ENCODE data around the gene VIPR1.

VIPR1 gene

DNA sequence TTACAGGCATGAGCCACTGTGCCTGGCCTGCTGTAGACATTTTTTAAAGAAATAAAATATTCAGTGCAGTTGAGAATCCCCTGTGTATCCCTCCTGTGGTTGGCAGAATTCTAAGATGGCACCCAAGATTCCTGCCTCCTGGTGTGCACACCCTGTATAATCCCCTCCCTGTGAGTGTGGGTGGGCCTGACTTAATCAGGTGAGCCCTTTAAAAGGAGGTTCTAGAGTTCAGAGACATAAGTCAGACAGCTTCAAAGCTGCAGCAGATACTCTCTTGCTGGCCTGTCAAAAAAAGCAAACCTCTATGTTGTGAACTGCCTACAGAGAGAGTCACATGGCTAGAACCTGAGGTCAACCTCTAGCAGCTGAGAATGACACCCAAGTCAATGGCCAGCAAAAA lies 7.0 kb upstream of the VIPR1 start:
- no peaks in the 10 kb centered on the region for H3K79me2 ChIP-seq (ENCODE audit: insufficient read depth, low read depth)
- no peak overlapping the region for H2AFZ ChIP-seq (ENCODE audit: low read depth)
- H3K4me2 ChIP-seq, result no peak overlapping the region
- H3K27me3 ChIP-seq (ENCODE audit: insufficient read depth, low read depth), result no peaks in the 10 kb centered on the region
- no peaks in the 10 kb centered on the region for H3K36me3 ChIP-seq (ENCODE audit: insufficient read depth)
- H3K9ac ChIP-seq, result no peak overlapping the region
- H3K4me1 ChIP-seq (ENCODE audit: low read depth, poor library complexity, severe bottlenecking), result no peaks in the 10 kb centered on the region
- no peak overlapping the region for H3K27ac ChIP-seq
- TF ChIP-seq, protein P1, sequence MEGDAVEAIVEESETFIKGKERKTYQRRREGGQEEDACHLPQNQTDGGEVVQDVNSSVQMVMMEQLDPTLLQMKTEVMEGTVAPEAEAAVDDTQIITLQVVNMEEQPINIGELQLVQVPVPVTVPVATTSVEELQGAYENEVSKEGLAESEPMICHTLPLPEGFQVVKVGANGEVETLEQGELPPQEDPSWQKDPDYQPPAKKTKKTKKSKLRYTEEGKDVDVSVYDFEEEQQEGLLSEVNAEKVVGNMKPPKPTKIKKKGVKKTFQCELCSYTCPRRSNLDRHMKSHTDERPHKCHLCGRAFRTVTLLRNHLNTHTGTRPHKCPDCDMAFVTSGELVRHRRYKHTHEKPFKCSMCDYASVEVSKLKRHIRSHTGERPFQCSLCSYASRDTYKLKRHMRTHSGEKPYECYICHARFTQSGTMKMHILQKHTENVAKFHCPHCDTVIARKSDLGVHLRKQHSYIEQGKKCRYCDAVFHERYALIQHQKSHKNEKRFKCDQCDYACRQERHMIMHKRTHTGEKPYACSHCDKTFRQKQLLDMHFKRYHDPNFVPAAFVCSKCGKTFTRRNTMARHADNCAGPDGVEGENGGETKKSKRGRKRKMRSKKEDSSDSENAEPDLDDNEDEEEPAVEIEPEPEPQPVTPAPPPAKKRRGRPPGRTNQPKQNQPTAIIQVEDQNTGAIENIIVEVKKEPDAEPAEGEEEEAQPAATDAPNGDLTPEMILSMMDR (conservative IDR thresholded peaks at IDR 0.05; ENCODE audit: low read depth, low read length), result no peak
- no peaks in the 10 kb centered on the region for H4K20me1 ChIP-seq (ENCODE audit: insufficient read depth)
- no peak overlapping the region for H3K4me3 ChIP-seq (IDR thresholded peaks at IDR 0.05; ENCODE audit: insufficient read depth, low read depth, low read length)

DNA sequence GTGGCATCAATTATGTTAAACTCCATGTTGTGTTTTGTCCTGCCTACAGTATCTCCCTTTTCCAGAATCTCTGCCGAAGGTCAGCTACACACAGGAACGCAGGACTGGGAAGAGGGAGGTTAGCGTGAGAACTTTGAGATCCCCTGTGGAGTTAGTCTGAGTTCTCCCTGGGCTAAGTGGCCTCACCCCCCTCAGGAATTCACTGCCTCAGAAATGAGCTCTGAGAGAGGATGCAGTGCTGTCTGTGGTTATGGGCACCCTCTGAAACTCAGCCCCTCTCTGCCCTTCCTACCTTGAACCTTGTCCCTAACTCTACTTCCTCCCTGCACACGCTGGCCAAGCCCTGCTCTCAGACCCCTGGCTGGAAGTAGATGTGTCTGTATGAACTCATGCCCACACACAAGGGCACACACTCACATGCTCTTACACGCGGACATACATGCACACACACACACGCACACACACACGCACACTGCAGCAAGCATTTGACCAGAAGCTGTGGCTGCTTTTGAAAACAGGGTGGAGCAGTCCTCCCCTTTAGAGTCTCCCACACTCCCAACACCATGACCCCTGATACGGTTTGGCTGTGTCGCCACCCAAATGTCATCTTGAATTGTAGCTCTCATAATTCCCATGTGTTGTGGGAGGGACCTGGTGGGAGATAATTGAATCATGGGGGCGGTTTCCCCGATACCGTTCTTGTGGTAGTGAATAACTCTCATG lies 5.3 kb upstream of the VIPR1 start:
- no peak overlapping the region for H3K9ac ChIP-seq
- H3K27ac ChIP-seq, result no peak overlapping the region
- no peak overlapping the region for H2AFZ ChIP-seq (ENCODE audit: low read depth)
- H3K4me1 ChIP-seq (ENCODE audit: low read depth, poor library complexity, severe bottlenecking), result no peaks in the 10 kb centered on the region
- TF ChIP-seq, protein P1 (conservative IDR thresholded peaks at IDR 0.05; ENCODE audit: low read depth, low read length), result no peak
- no peaks in the 10 kb centered on the region for H3K36me3 ChIP-seq (ENCODE audit: insufficient read depth)
- H3K4me2 ChIP-seq, result no peak overlapping the region
- no peak overlapping the region for H3K4me3 ChIP-seq (IDR thresholded peaks at IDR 0.05; ENCODE audit: insufficient read depth, low read depth, low read length)
- no peaks in the 10 kb centered on the region for H3K79me2 ChIP-seq (ENCODE audit: insufficient read depth, low read depth)
- H4K20me1 ChIP-seq (ENCODE audit: insufficient read depth), result no peaks in the 10 kb centered on the region
- H3K27me3 ChIP-seq (ENCODE audit: insufficient read depth, low read depth), result no peaks in the 10 kb centered on the region

DNA sequence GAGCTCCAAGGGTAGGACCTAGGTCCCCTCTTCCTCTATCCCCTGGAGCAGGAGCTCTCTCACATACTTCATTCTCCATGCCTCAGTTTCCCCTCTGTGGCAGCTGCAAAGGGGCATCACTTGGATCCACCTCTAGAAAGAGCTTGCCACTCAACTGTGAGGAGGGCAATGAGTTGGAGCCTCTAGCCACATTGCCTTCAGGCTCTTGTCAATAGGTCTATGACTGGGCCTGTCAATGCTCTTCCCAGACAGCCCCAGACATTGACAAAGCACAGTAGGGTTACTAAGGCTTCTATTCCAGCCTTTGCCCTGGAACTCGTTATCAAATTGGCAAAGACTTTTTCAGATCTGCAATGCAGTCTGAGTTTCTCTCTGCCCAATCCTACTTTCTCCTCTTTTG lies 4.4 kb upstream of the VIPR1 start:
- Histone ChIP-seq H3K9ac (no peak overlapping the region), H3K27me3 (ENCODE audit: insufficient read depth, low read depth) (no peaks in the 10 kb centered on the region), H4K20me1 (ENCODE audit: insufficient read depth) (no peaks in the 10 kb centered on the region), H3K4me3 (IDR thresholded peaks at IDR 0.05; ENCODE audit: insufficient read depth, low read depth, low read length) (no peak overlapping the region), H2AFZ (ENCODE audit: low read depth) (no peak overlapping the region), H3K27ac (no peak overlapping the region), H3K79me2 (ENCODE audit: insufficient read depth, low read depth) (no peaks in the 10 kb centered on the region), H3K36me3 (ENCODE audit: insufficient read depth) (no peaks in the 10 kb centered on the region), H3K4me2 (no peak overlapping the region), H3K4me1 (ENCODE audit: low read depth, poor library complexity, severe bottlenecking) (no peaks in the 10 kb centered on the region)
- TF ChIP-seq, protein P1 (conservative IDR thresholded peaks at IDR 0.05; ENCODE audit: low read depth, low read length), result no peak

DNA sequence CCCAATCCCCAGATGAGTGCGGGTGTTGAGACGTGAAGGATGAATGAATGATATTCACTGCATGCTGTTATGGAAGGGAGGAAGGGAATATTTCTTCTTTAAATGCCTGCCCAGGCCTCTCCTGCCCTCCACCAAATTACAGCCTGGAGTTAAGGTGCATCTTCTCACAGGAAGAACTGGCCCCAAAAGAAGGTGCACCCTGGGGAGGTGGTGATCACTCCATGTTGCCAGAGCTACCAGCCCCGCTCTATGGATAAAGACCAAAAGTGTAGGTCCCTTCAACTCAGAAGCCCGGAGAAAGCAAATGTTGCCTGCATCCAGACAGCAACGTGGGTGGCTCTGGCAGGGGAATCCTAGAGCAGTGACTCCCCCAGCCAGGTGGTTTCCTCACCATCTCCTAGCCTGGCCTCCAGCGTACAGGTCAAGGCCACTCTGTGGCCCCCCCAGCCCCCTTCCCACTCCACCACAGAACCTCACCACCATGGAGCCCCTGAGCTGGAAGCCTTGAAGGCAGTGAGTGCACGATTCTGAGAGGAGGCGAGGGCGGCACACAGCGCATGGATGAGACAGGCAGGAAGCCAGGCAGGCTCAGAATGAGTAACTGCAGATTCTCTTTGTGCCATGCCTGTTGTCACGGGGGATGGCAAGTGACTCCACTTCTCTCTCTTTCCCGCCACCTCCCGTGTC lies 3.5 kb upstream of the VIPR1 start:
- TF ChIP-seq, protein P1 (conservative IDR thresholded peaks at IDR 0.05; ENCODE audit: low read depth, low read length), result no peak
- Histone ChIP-seq H3K79me2 (ENCODE audit: insufficient read depth, low read depth) (no peaks in the 10 kb centered on the region), H4K20me1 (ENCODE audit: insufficient read depth) (no peaks in the 10 kb centered on the region), H3K27me3 (ENCODE audit: insufficient read depth, low read depth) (no peaks in the 10 kb centered on the region), H2AFZ (ENCODE audit: low read depth) (no peak overlapping the region), H3K27ac (no peak overlapping the region), H3K4me3 (IDR thresholded peaks at IDR 0.05; ENCODE audit: insufficient read depth, low read depth, low read length) (no peak overlapping the region), H3K36me3 (ENCODE audit: insufficient read depth) (no peaks in the 10 kb centered on the region), H3K4me1 (ENCODE audit: low read depth, poor library complexity, severe bottlenecking) (no peaks in the 10 kb centered on the region), H3K4me2 (no peak overlapping the region), H3K9ac (no peak overlapping the region)

Data from KMS-11 (cell line).